Measurements from ENCODE around the gene SSUH2. TPM values are rescaled to one million over a fixed set of nuclear protein-coding genes. Genes with fewer than 3 reads are reported as not detected.
"Not testable (repeated sequence)": the region's sequence is repeated elsewhere in the genome, so short reads cannot be mapped to it uniquely, and the experiment has no call there.

The SSUH2 gene
- total and polyA plus RNA-seq, 9 of the 15 experiments (the other 6 are each of a cell fraction or from before 2014, with no cell fraction given) = 0.04 to 0.17 (median 0.04) TPM; not detected in 6

- POLR2A ChIA-PET; in situ Hi-C loops (cut with MboI): not testable (repeated sequence)
- WGBS (ENCODE audit: insufficient coverage, low coverage, missing lambda C conversion rate) = 2% methylated on average over 7 of the region's 7 CpGs
These were observed 31.0 kb upstream of the SSUH2 start for GRCh38 chr3:8675591-8675990.

DNA sequence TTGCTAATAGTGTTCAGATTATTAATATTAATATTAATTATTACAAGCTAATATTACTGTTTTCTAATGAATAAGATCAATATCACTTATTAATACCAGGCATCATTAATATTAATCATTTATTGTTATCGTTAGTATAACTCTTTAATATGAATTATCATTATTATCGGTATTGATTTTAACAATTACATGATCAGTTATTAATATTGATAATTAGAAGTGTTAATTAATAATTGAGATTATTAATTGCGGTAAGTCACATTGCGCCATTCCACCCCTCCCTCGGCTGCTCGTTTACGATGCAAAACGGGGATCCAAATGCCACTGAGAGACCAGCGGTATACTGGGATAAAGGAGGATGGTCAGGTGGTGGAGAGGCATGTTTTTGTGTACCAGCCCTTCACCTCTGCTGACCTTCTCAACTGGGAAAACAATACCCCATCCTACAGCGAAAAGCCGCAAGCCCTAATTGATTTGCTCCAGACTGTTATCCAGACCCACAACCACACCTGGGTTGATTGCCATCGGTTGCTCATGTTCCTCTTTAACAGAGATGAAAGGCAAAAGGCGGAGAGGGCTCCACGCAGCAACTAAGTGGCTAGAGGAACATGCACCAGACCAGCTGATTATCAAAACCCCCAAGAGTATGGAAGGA, 28.6 kb upstream of the SSUH2 start:
- Histone ChIP-seq H3K36me3 (ENCODE audit: control insufficient read depth, insufficient read depth, low read length) (no peaks in the 10 kb centered on the region), H3K27me3 (ENCODE audit: control insufficient read depth in 2 of 2, insufficient read depth in 2 of 2, low read length in 2 of 2) (peaks cover 18 to 39% of the 10 kb centered on the region in 2 experiments; a peak in 4 of 5 replicates), H3K9me1 (ENCODE audit: control insufficient read depth, insufficient read depth, low read length) (no peaks in the 10 kb centered on the region), H3K79me2 (ENCODE audit: control insufficient read depth, insufficient read depth, low read length) (no peaks in the 10 kb centered on the region), H3K4me1 (replicated peaks in 1 of 2; ENCODE audit: control insufficient read depth in 2 of 2, insufficient read depth in 2 of 2, low read length in 2 of 2) (no peaks in the 10 kb centered on the region), H3K4me2 (ENCODE audit: insufficient read depth, low read length) (no peak overlapping the region), H2AFZ (ENCODE audit: low read depth, low read length) (no peak overlapping the region), H3K4me3 (no peak overlapping the region), H3K9me3 (replicated peaks; ENCODE audit: control insufficient read depth, insufficient read depth, low read depth, low read length) (no peaks in the 10 kb centered on the region), H3K27ac (ENCODE audit: extremely low read depth, low read depth, low read length) (no peak overlapping the region), H3K9ac (ENCODE audit: insufficient read depth in 1 of 2, low read depth in 2 of 2, low read length in 2 of 2) (no peak overlapping the region), H4K20me1 (replicated peaks; ENCODE audit: control insufficient read depth, insufficient read depth, low read length) (peaks cover 2% of the 10 kb centered on the region; the same call in 1 of the 2 replicates)
- DNase-seq (ENCODE audit: extremely low read depth in 1 of 4, low spot score in 3 of 4) (peak in 2 of 4 experiments; percentile 7 to 11), FAIRE-seq (no peak), ATAC-seq (no peak)
- BruUV-seq (replicated peaks) = no TSS peak
- WGBS (ENCODE audit: insufficient coverage, low coverage, missing lambda C conversion rate) = 4% methylated on average over 14 of the region's 14 CpGs
- ChIA-PET CTCF (ENCODE audit: low intra/inter-chr PET ratio) (no interaction called here), POLR2A (no interaction called here)
- intact Hi-C loops (cut with micrococcal nuclease) = no loop called here
- in situ Hi-C loops (cut with MboI) = no loop called here
- TF ChIP-seq ZBTB7A (IDR thresholded peaks at IDR 0.05; ENCODE audit: borderline replicate concordance, control insufficient read depth, low read depth, low read length) = no peak
- no peak for TF ChIP-seq ZBTB33 (CRISPR knock-in tag; IDR thresholded peaks at IDR 0.05)
- no peak for TF ChIP-seq DNMT1 (IDR thresholded peaks at IDR 0.05)
- no peak for TF ChIP-seq KHSRP (IDR thresholded peaks at IDR 0.05)
- TF ChIP-seq ZNF586 (CRISPR knock-in tag; conservative IDR thresholded peaks at IDR 0.05) = no peak
- TF ChIP-seq, protein P1, sequence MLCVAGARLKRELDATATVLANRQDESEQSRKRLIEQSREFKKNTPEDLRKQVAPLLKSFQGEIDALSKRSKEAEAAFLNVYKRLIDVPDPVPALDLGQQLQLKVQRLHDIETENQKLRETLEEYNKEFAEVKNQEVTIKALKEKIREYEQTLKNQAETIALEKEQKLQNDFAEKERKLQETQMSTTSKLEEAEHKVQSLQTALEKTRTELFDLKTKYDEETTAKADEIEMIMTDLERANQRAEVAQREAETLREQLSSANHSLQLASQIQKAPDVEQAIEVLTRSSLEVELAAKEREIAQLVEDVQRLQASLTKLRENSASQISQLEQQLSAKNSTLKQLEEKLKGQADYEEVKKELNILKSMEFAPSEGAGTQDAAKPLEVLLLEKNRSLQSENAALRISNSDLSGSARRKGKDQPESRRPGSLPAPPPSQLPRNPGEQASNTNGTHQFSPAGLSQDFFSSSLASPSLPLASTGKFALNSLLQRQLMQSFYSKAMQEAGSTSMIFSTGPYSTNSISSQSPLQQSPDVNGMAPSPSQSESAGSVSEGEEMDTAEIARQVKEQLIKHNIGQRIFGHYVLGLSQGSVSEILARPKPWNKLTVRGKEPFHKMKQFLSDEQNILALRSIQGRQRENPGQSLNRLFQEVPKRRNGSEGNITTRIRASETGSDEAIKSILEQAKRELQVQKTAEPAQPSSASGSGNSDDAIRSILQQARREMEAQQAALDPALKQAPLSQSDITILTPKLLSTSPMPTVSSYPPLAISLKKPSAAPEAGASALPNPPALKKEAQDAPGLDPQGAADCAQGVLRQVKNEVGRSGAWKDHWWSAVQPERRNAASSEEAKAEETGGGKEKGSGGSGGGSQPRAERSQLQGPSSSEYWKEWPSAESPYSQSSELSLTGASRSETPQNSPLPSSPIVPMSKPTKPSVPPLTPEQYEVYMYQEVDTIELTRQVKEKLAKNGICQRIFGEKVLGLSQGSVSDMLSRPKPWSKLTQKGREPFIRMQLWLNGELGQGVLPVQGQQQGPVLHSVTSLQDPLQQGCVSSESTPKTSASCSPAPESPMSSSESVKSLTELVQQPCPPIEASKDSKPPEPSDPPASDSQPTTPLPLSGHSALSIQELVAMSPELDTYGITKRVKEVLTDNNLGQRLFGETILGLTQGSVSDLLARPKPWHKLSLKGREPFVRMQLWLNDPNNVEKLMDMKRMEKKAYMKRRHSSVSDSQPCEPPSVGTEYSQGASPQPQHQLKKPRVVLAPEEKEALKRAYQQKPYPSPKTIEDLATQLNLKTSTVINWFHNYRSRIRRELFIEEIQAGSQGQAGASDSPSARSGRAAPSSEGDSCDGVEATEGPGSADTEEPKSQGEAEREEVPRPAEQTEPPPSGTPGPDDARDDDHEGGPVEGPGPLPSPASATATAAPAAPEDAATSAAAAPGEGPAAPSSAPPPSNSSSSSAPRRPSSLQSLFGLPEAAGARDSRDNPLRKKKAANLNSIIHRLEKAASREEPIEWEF (CRISPR knock-in tag; IDR thresholded peaks at IDR 0.05) = peak; percentile 76; the same call in 1 of the 2 replicates
- TF ChIP-seq DACH1 (IDR thresholded peaks at IDR 0.05; ENCODE audit: partially characterized antibody) = peak; percentile 96

More at GRCh38 chr3:8675591-8675990, 31.0 kb upstream of the SSUH2 start:
- H4K20me1 ChIP-seq (replicated peaks; ENCODE audit: control insufficient read depth, insufficient read depth, low read length); CTCF ChIA-PET (ENCODE audit: low intra/inter-chr PET ratio); DNase-seq (ENCODE audit: extremely low read depth in 1 of 4, low spot score in 3 of 4); H3K4me1 ChIP-seq (replicated peaks in 1 of 2; ENCODE audit: control insufficient read depth in 2 of 2, insufficient read depth in 2 of 2, low read length in 2 of 2); H3K36me3 ChIP-seq (ENCODE audit: control insufficient read depth, insufficient read depth, low read length); intact Hi-C loops (cut with micrococcal nuclease); ATAC-seq; H3K4me2 ChIP-seq (ENCODE audit: insufficient read depth, low read length); BruUV-seq (replicated peaks); H3K9me1 ChIP-seq (ENCODE audit: control insufficient read depth, insufficient read depth, low read length); H3K9me3 ChIP-seq (replicated peaks; ENCODE audit: control insufficient read depth, insufficient read depth, low read depth, low read length); H3K4me3 ChIP-seq; H2AFZ ChIP-seq (ENCODE audit: low read depth, low read length); H3K79me2 ChIP-seq (ENCODE audit: control insufficient read depth, insufficient read depth, low read length); H3K27ac ChIP-seq (ENCODE audit: extremely low read depth, low read depth, low read length); H3K9ac ChIP-seq (ENCODE audit: insufficient read depth in 1 of 2, low read depth in 2 of 2, low read length in 2 of 2); FAIRE-seq: not testable (repeated sequence)
- H3K27me3 ChIP-seq (ENCODE audit: control insufficient read depth in 2 of 2, insufficient read depth in 2 of 2, low read length in 2 of 2) = peaks cover 15 to 37% of the 10 kb centered on the region in 2 experiments; a peak in 3 of 5 replicates
- TF ChIP-seq FOSL1 (tag; conservative IDR thresholded peaks at IDR 0.05) = 0 out of 2 replicates have a peak, but pooled peaks have one; percentile 16

Data from K562 (cell line).